ENCODE measurements around the gene ZNF225. TPM values are rescaled to one million over a fixed set of nuclear protein-coding genes. Genes with fewer than 3 reads are reported as not detected.

Gene ZNF225
- total and polyA plus RNA-seq, 9 of the 15 experiments (the other 6 are each of a cell fraction or from before 2014, with no cell fraction given) = 1.4 to 4.2 (median 2.2) TPM

- no peak for TF ChIP-seq ZBTB34 (CRISPR knock-in tag; IDR thresholded peaks at IDR 0.05)
- no peak for TF ChIP-seq ZNF655 (CRISPR knock-in tag; IDR thresholded peaks at IDR 0.05)
- TF ChIP-seq KLF16 (IDR thresholded peaks at IDR 0.05) = no peak
- peak; percentile 45; the same call in 1 of the 2 replicates for TF ChIP-seq ATF7 (IDR thresholded peaks at IDR 0.05)
- TF ChIP-seq ZNF197 (CRISPR knock-in tag; IDR thresholded peaks at IDR 0.05; ENCODE audit: low read depth) = no peak
- no peak for TF ChIP-seq NR3C1 (CRISPR knock-in tag; IDR thresholded peaks at IDR 0.05)
- TF ChIP-seq DACH1 (IDR thresholded peaks at IDR 0.05; ENCODE audit: partially characterized antibody) = no peak
- TF ChIP-seq DDX20 (tag; IDR thresholded peaks at IDR 0.05; ENCODE audit: low read depth) = no peak
- no peak for TF ChIP-seq CREB5 (CRISPR knock-in tag; IDR thresholded peaks at IDR 0.05)
- no peak for TF ChIP-seq ZNF232 (CRISPR knock-in tag; IDR thresholded peaks at IDR 0.05)
- no peak for TF ChIP-seq MLLT1 (IDR thresholded peaks at IDR 0.05)
- TF ChIP-seq EP400 (IDR thresholded peaks at IDR 0.05) = 0 out of 2 replicates have a peak, but pooled peaks have one; percentile 18
- TF ChIP-seq ARID4B (CRISPR knock-in tag; IDR thresholded peaks at IDR 0.05) = peak; percentile 9; the same call in 1 of the 2 replicates
- TF ChIP-seq CBX5 (IDR thresholded peaks at IDR 0.05; ENCODE audit: borderline replicate concordance, low read depth) = 0 out of 2 replicates have a peak, but pooled peaks have one; percentile 56
- no peak for TF ChIP-seq KAT8 (IDR thresholded peaks at IDR 0.05; ENCODE audit: low read depth)
- TF ChIP-seq HMGN3 (IDR thresholded peaks at IDR 0.05; ENCODE audit: borderline replicate concordance, extremely low read depth, insufficient read length, low read depth, low read length) = no peak
- TF ChIP-seq NCOA1 (IDR thresholded peaks at IDR 0.05; ENCODE audit: low read depth) = no peak; the same call in 1 of the 2 replicates
- TF ChIP-seq RFX1 (IDR thresholded peaks at IDR 0.05) = no peak
Measured at GRCh38 chr19:44093931-44094765, 19.1 kb upstream of the ZNF225 start, which contains the start of gene ZNF224 (continued).

All from K562 (cell line).